ENCODE data around the gene PRAF2.

DNA sequence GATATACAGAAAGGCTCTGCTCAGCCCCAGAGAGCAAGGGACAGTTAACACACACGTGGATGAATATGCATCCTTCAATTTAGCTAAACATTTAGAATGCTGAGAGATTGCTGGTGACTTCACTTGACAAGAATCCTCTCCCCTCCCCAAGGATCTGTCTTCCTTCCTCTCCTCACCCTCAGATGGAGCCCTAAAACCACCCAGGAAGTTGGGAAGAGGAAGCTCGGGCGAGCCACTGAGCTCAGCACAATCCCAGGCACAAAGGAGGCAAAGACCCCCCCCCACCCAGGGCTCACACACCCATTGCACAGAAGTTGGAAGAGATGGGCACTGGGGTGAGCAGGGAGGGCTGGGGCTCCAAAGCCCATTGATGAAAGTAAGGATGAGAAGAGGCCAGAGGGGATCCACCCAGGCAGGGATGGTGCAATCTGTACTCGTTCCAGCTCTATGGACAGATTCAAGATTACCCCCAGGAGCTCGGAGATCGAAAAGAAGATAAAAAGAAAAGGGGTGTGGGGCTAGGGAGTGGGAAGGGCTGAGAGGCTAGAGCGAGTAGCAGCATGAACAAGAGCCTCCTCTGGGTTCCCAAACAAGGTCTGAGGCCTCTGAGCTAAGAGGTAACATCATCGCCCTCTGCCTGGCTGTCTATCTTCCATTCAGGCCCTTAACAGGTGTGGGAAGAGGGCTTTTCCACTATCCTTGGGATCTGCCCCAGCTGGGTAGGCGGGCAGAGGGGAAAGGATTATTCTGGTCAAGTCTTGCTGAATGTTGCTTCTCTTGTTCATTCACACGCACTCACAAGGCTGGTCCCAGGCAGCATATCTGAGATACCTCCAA, 31.8 kb downstream of the PRAF2 start:
- TF ChIP-seq, protein P1, sequence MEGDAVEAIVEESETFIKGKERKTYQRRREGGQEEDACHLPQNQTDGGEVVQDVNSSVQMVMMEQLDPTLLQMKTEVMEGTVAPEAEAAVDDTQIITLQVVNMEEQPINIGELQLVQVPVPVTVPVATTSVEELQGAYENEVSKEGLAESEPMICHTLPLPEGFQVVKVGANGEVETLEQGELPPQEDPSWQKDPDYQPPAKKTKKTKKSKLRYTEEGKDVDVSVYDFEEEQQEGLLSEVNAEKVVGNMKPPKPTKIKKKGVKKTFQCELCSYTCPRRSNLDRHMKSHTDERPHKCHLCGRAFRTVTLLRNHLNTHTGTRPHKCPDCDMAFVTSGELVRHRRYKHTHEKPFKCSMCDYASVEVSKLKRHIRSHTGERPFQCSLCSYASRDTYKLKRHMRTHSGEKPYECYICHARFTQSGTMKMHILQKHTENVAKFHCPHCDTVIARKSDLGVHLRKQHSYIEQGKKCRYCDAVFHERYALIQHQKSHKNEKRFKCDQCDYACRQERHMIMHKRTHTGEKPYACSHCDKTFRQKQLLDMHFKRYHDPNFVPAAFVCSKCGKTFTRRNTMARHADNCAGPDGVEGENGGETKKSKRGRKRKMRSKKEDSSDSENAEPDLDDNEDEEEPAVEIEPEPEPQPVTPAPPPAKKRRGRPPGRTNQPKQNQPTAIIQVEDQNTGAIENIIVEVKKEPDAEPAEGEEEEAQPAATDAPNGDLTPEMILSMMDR (IDR thresholded peaks at IDR 0.05; ENCODE audit: poor library complexity): no peak
- TF ChIP-seq EZH2 (IDR thresholded peaks at IDR 0.05; ENCODE audit: borderline replicate concordance): no peak
